SW480 (cell line): ENCODE results near the gene RABL6.
A peak's percentile ranks its signal among the peaks of the same experiment; 100 is the strongest.
"Not testable (repeated sequence)": the region's sequence is repeated elsewhere in the genome, so short reads cannot be mapped to it uniquely, and the experiment has no call there.

Source experiments
- DNase-seq: peaks from one replicate; pipeline ENCODE4 v3.0.0-alpha.2; 2016; ENCODE audit warnings: low spot score

The RABL6 gene

DNA sequence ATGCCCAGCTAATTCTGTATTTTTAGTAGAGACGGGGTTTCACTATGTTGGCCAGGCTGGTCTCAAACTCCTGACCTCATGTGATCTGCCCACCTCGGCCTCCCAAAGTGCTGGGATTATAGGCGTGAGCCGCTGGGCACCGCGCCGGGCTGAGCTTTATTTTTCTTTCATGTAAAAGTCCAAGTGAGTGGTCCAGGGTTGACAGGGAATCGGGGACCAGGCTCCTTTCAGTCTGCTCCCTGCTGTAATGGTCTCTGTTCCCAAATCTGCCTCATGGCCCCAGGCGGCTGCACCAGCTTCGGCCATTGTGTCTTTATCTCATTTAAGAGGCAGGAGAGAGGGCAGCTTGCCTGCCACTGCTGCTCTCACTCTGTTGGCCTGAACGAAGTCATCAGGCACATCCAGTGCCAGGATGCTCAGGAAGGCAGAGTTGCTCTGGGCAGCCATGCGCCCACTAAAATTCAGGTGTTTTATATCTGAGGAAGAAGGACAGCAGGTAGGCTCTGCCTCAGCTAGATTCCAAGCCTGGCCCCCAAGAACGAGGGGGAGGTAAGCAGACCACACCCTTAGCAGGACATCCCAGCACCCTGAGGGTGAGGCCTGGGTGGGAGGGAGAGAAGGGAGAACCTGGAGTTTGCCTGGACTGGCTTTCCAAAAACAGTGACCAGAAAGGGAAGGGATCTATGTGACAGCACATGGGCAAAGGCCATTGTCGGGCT lies 13.3 kb upstream of the RABL6 start:
- DNase-seq = no peak

DNA sequence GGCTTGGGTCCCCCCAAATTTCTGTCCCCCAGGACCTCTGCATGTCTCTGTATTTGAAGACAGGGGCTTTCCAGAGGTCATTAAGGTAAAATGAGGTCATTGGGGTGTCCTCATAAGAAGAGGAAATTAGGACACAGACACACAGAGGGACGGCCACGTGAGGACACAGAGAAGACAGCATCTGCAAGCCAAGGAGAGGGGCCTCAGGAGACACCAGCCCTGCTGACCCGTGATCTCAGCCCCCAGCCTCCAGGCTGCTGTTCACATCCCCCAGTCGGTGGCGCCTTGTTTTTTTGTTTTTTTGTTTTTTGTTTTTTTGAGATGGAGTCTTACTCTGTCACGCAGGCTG lies 12.8 kb upstream of the RABL6 start:
- no peak for DNase-seq

DNA sequence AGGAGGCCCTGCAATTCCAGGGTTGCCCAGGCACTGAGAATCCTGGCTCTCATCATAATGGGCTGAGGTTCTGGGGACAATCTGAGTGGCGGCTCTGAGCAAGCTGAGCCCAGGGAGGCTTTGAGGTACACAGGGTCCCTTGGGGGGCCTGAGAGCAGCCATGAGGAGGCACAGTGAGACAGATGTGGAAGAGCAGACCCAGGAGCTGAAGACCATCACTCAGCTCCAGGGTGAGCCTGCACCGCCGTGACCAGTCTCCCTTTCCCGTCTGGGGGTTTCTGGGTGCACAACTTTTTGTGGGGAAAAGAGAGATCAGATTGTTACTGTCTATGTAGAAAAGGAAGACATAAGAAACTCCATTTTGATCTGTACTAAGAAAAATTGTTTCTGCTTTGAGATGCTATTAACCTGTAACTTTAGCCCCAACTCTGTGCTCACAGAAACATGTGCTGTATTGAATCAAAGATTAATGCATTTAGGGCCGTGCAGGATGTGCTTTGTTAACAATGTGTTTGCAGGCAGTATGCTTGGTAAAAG lies 11.4 kb upstream of the RABL6 start, which contains the start of gene CCDC183:
Gene CCDC183 (plus strand): TSS at position 101 of the 537 bp plus-strand sequence. CDS start 60 bp downstream, at position 161.
- no peak for DNase-seq

DNA sequence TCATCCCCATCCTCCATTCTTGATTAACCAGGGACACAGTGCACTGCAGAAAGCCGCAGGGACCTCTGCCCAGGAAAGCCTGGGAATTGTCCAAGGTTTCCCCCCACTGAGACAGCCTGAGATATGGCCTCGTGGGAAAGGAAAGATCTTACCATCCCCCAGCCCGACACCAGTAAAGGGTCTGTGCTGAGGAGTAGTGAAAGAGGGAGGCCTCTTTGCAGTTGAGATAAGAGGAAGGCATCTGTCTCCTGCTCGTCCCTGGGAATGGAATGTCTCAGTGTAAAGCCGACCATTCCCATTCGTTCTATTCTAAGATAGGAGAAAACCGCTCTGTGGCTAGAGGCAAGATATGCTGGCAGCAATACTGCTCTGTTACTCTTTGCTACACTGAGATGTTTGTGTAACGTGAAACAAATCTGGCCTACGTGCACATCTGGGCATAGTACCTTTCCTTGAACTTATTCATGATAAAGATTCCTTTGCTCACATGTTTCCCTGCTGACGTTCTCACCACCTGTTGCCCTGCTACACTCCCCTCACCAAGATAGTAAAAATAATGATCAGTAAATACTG lies 10.9 kb upstream of the RABL6 start:
- DNase-seq = not testable (repeated sequence)

DNA sequence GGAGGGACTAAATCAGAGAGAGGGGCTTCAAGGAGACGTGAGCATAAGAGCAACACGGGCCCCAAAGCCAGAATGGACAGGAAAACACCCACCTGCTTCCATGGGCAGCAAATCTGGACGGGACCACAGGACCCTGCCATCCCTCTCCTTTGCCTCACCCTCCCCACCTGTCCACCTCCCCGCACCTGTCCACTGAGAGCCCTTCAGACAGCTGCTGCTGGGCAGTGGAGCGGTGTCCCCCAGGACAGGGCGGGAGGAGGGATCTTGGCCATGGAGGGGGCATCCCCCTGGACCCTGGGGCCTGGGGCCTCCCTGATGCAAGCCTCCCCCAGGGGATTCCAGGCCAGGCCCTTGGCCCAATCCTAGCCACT lies 9.1 kb upstream of the RABL6 start:
- no peak for DNase-seq

DNA sequence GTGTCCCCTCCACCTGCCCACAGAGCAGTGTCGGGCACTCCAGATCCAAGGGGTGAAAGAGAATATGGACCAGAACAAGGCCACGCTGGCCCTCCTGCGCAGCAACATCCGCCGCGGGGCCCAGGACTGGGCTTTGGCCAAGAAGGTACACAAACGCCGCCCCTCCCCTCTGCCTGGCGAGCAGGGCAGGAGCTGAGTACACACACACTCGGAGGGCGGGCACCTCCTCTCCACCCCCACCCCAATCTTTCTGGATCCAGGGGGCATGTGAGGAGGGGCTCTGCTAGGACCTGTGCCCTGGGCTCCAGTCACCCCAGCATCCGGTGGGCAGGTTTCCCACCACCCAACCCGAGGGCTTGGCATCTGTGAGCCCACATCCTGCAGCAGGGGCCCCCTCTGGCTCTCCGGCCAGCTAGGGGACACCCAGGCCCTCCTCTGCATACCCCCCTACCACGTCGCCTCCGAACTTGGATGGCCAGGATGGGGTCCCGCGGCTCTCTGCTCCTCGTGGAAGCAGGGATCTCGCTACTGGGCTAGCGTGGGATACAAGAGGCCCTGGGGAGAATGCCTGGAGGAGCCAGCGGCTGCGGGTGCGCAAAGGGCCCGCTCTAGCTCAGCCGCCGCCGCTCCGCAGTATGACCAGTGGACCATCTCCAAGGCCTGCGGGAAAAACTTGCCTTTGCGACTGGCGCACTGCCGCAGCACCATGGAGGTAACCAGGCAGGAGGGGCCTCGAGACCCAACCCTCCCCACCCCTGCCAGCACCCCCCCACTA lies 8.5 kb upstream of the RABL6 start:
- no peak for DNase-seq

DNA sequence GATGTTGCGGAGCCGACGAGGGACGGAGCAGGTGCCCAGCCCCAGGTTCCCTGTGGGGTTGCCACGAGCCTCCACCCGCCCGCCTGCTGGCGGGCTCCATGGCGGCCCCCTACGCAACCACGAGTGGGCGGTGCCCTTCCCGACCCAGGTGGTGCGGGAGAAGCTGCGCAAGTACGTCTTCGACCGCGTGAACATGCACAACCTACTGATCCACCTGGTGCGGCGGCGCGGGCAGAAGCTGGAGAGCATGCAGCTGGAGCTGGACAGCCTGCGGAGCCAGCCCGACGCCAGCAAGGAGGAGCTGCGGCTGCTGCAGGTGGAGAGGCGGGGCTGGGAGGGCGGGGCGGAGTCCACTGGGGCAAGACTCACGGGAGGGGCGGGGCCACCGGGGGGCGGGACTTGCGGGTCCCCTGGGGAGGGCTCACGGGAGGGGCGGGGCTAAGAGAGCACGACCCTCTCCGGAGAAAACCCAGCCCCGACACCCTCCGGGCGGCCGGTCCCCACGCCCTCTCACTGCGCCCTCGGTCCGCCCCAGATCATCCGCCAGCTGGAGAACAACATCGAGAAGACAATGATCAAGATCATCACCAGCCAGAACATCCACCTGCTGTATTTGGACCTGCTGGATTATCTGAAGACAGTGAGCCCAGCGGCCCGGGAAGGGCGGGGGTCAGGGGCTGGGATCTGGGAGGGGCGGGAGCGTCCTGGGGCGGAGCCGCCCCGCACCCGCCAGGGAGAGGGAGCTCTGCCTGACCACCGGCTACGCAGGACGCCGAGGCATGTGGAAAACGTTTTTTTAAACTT lies 7.7 kb upstream of the RABL6 start:
- DNase-seq = peak; percentile 86

DNA sequence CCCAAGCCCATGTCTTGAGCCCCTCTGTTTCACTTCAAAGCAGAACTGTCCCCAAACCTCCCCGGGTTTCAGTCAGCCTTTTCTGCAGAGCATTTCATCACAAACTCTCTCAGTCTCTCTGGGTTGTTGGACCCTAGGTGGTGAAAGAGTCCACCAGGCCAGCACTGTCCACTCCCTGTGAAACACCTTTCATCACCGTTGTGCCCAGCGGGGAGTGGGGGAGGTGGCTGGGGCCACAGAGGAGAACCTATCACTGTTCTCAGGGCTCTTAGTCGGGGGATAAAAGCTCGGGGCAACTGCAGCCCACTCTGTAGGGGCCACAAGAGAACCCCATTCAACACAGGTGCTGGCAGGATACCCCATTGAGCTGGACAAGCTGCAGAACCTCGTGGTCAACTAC lies 5.4 kb upstream of the RABL6 start:
- DNase-seq = no peak

DNA sequence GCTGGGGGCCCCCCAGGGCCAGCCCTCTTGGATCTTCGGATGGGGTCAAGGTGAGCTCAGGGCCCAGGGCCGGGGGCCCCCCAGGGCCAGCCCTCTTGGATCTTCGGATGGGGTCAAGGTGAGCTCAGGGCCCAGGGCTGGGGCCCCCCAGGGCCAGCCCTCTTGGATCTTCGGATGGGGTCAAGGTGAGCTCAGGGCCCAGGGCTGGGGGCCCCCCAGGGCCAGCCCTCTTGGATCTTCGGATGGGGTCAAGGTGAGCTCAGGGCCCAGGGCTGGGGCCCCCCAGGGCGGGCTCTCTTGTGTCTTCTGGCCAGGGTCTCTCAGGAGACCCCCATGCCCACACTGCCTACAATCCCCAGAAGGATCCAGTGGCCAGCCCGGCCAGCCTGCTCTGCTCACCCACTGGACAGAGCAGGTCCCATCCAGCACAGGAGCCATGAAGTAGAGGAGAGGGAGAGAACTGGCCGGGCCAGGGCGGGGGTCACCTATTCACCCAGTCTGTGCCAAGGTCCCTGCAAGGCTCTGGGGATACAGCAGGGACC lies 4.7 kb upstream of the RABL6 start:
- DNase-seq = not testable (repeated sequence)

DNA sequence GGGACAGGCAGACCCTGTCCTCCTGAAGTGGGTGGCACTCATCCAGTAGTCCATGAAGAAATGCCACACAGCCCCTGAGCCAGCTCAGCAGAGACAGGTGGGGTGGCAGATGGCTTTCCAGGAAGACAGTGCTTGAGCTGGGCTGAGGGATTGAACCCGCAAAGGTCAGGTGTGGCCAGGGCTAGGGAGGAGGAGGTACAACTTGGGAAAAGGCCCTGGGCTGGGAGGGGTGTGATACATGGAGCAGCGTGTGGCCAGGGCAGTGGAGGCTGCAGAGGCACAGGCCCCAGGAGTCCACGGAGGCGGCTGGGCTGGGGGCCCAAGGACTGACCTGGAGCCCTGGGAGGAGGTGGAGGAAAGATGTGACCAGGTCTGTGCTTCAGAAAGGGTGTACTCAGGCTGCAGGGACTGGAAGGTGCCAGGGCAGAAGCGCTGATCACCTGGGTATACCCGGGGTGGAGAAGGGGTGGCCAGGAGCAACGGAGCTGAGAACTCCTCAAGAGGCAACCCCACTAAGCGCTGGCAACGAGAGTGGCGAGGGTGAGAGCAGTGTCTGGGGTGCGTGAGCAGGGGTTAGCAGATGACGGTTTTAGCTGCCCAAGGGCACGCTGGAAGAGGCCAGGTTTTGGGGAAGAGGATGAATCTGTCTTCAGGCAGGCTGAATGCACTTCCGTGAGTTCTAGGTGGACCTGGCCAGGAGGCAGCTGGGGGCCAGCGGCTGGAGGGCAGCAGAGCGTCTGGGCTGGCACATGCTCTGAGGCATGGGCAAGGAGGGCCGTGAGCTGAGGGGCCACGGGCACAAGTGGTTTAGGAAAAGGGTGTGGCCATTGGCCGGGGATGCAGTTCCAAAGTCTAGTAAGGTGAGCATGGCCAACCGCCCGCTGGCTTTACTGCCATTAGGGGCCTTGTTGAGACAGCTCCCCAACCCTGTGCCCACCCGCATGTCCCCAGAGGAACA lies 3.9 kb upstream of the RABL6 start:
- DNase-seq = no peak

DNA sequence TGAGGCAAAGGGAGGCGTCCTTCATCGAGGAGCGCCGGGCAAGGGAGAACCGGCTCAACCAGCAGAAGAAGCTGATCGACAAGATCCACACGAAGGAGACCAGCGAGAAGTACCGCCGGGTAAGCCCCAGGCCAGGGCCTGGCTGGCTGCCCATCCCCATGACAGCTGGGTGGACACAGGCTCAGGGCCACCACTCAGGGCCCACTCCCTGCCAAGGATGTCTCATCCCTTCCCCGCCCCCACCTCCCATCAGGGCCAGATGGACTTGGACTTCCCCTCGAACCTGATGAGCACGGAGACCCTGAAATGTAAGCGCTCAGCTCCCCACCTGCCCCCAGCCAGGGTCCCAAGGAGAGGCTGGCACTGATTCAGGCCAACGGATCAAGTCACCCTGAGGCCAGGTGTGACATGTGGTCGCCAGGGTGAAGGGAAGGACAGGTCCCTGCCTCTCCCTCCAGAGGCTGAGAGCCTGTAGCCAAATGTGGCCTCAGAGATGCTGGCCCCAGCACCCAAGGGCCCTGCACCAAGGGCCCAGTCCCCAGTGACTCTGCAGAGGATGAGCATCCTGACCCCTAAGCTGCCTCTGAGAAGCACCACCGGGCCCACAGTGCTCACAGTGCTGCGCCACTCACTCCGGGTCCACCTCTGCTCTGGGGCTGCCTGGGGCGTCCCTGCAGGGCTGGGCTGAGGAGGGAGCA lies 3.1 kb upstream of the RABL6 start:
- DNase-seq = no peak

DNA sequence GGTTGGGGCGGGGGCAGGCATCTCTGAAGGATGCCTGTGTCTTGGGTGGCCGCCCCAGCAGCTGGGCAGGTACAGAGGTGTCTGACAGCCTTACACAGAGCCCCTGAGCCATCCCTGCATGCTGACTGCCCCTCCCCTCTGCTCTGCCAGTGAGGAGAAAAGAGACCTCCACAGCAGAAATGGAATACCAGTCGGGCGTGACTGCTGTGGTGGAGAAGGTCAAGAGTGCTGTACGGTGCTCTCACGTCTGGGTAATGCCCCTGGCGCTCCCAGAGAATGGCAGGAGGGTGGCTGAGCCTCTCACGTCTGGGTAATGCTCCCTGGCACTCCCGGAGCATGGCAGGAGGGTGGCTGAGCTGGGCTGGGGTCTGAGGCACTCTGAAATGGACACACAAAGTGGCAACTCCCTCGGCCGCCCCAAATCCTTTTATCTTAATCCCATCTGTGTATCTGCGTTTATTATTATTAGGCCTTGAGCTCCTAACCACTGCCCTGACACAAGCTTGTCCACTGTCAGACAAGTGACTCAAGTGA lies 2.5 kb upstream of the RABL6 start:
- no peak for DNase-seq

DNA sequence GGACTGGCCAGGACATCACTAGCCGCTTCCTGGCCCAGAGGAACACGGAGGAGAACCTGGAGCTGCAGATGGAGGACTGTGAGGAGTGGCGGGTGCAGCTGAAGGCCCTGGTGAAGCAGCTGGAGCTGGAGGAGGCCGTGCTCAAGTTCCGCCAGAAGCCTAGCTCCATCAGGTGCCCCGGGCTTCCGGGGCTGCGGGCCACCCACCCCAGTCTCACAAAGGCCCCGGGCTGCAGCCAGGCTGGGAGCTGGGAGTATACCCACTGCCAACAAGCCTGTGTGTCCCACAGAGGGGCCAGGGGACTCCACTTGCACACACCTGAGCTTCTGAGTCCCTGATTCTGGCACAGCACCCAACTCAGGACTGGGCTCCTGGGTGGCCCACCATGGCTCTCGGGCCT lies 1.7 kb upstream of the RABL6 start:
- DNase-seq = no peak

DNA sequence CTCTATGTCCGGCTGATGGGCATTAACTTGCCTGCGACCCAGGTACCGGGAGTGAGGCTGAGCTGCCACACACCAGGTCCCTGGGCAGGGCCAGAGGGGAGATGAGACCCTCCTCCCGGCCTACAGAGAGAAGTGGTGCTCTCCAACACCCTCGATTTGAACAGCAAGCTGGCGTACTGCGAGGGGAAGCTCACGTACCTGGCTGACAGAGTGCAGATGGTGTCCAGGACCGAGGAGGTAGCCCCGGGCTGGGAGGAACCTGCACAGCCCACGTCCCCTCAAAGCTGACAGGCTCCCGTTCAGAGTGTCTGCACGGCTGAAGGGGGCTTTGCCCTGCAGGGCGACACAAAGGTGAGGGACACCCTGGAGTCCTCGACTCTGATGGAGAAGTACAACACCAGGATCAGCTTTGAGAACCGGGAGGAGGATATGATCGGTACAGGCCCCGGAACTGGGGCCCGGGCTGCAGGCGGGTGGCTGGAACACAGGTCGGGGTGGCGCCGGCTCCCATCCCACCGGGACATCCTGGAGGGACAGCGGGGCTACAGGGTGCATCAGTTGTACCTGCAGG lies 1.0 kb upstream of the RABL6 start:
- DNase-seq = no peak

DNA sequence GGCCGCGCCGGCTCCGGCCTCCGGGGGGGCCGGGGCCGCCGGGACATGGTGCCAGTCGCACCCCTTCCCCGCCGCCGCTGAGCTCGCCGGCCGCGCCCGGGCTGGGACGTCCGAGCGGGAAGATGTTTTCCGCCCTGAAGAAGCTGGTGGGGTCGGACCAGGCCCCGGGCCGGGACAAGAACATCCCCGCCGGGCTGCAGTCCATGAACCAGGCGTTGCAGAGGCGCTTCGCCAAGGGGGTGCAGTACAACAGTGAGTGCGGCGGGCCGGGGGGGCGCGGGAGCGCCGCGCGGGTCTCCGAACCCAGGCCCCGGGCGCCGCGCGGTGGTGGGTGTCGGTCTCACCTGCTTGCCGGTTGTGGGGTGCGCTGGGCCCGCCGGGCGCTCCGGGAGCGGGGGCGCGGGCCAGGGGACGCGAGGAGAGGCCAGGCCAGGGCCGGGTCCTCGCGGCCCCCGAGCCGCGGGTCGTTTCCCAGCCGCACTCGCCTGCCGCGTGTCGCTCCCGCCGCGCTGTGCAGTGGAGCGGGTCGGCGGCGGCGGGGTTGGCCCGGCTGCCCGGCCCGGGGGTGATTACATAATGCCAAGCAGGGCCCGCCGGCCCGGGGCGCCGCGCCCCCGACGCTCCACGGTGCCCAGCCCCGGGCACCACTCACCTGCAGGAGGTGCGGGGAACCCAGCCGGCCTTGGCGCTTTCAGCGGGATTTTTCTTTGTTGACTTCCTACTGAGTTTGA lies 492 bp downstream of the RABL6 start:
- no peak for DNase-seq

DNA sequence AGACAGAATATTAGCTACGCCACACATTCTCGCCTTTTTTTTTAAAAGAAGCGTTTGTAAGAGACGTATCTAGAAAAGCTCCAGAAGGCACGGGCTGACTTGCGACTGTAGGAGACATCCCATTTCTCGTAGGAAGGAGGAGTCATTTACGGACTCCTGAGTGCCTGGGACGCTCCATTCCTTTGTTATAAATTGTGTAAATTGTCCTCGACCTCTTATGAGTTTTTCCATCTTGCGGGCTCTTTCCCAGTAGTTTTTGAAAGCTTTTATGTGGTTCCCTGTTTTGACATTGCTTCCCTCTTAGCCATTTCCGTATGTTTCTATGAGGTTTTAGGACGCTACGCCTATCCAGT lies 1.0 kb downstream of the RABL6 start:
- DNase-seq = peak; percentile 42

DNA sequence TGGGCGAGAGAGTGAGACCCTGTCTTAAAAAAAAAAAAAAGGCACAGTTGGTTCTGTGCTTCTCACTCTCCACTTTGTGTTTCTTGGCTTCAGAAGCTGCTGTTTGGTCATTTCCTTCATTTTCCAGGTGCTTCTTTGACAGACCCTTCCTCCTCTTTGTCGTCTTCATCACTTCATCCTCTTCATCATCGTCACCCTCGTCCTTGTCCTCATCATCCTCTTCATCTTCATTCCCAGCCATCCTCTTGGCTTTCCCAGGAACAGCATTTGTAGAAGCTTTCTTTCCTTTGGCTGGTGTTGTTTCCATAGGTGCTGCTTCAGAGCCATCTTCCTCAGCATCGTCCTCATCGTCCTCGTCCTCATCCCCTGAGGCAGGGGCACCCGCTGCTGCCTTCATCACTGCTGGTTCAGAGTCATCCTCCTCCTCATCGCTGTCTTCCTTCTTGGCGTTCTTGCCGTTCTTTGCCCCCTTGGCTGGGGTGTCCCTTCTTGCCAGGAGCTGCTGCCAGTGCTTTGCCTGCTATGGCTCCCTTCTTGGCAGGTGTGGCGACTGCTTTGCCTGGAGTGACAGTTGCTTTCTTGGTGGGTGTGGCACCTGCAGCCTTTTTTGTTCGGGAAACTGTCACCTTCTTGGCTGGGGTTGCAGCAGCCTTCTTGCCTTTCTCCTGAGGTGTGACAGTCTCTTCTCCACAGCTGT lies 7.1 kb downstream of the RABL6 start:
- no peak for DNase-seq

DNA sequence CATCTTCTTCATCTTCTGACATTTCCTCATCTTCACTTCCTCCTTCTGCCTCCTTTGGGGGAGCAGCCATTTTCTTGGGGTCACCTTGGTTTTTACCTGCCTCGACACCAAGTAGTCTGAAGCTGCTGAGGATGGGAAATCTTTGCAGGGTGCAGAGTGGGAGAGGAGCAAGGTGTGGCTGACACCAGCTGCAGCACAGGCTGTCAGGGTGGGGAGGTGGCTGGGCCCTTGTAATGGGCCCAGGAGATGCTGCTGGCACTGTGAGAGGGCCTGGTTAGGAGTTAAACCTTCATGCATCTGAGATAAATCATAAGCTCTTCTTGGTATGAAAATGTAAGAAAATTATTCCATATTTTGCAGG lies 7.7 kb downstream of the RABL6 start:
- no peak for DNase-seq
